ENCODE results near the gene EPOP.
A peak's percentile ranks its signal among the peaks of the same experiment; 100 is the strongest.

Gene EPOP

GRCh38 chr17:38673707-38674013 is 1.1 kb downstream of the EPOP start:
- no peak overlapping the region for H2BK15ac ChIP-seq (ENCODE audit: low read length)
- H2AK5ac ChIP-seq (ENCODE audit: low read depth, low read length) = peak overlapping the region; percentile 78
- no peaks in the 10 kb centered on the region for H3K9me3 ChIP-seq (replicated peaks in 1 of 2; ENCODE audit: control insufficient read depth in 2 of 2, insufficient read depth in 1 of 2, low read depth in 1 of 2, low read length in 2 of 2)
- no peaks in the 10 kb centered on the region for H3K79me1 ChIP-seq (ENCODE audit: low read depth, low read length)
- H3K4me2 ChIP-seq (ENCODE audit: insufficient read depth, low read length, poor library complexity, severe bottlenecking) = peak overlapping the region; percentile 95
- peaks cover 17 to 20% of the 10 kb centered on the region in 2 donors for H3K4me1 ChIP-seq (ENCODE audit: control insufficient read depth in 2 of 2, insufficient read depth in 1 of 2, low read depth in 1 of 2, low read length in 2 of 2)
- H2AFZ ChIP-seq (ENCODE audit: low read length) = peak overlapping the region; percentile 93
- no peak overlapping the region for H4K91ac ChIP-seq (ENCODE audit: low read depth, low read length, poor library complexity)
- H3K23ac ChIP-seq (ENCODE audit: low read depth, low read length, poor library complexity) = peak overlapping the region; percentile 78
- no peak overlapping the region for H2BK12ac ChIP-seq (ENCODE audit: low read length)
- no peak overlapping the region for H2BK5ac ChIP-seq (ENCODE audit: low read length)
- H3K27me3 ChIP-seq (ENCODE audit: control insufficient read depth in 3 of 3, insufficient read depth in 3 of 3, low read depth in 1 of 3, low read length in 3 of 3) = peaks cover 6 to 48% (median 40%) of the 10 kb centered on the region in 3 experiments
- H2BK120ac ChIP-seq (ENCODE audit: low read depth, low read length) = no peak overlapping the region
- DNase-seq (ENCODE audit: low spot score) = no peak
- no peaks in the 10 kb centered on the region for H3K36me3 ChIP-seq (replicated peaks in 1 of 2; ENCODE audit: control insufficient read depth in 2 of 2, insufficient read depth in 2 of 2, low read length in 2 of 2)
- H4K8ac ChIP-seq (ENCODE audit: low read depth, low read length) = no peak overlapping the region
- peak overlapping the region; percentile 96 for H3K18ac ChIP-seq (ENCODE audit: low read length)
- no peak overlapping the region for H3K27ac ChIP-seq (replicated peaks; ENCODE audit: low read length)
- H3K14ac ChIP-seq (ENCODE audit: low read length) = no peak overlapping the region
- no peak overlapping the region for H3K4ac ChIP-seq (ENCODE audit: low read length)
- peak overlapping the region; percentile 96 for H3K9ac ChIP-seq (ENCODE audit: low read depth, low read length, poor library complexity)
- peak overlapping the region; percentile 56 to 91 for H3K4me3 ChIP-seq (ENCODE audit: low read length in 2 of 2)
- no CpG with 5 or more reads among the region's 41 CpGs for WGBS, 2 donors (ENCODE audit: extremely low coverage in 2 of 2, insufficient read length in 2 of 2, insufficient replicate concordance in 1 of 2)

- no peak for DNase-seq (ENCODE audit: low spot score)
- Histone ChIP-seq H3K14ac (ENCODE audit: low read length) (peak overlapping the region; percentile 25), H4K8ac (ENCODE audit: low read depth, low read length) (no peak overlapping the region), H3K9me3 (replicated peaks in 1 of 2; ENCODE audit: control insufficient read depth in 2 of 2, insufficient read depth in 1 of 2, low read depth in 1 of 2, low read length in 2 of 2) (no peaks in the 10 kb centered on the region), H2BK15ac (ENCODE audit: low read length) (peak overlapping the region; percentile 2), H2AFZ (ENCODE audit: low read length) (peak overlapping the region; percentile 93), H3K79me1 (ENCODE audit: low read depth, low read length) (no peaks in the 10 kb centered on the region), H4K91ac (ENCODE audit: low read depth, low read length, poor library complexity) (no peak overlapping the region), H2BK12ac (ENCODE audit: low read length) (no peak overlapping the region), H3K18ac (ENCODE audit: low read length) (peak overlapping the region; percentile 96), H3K4me3 (ENCODE audit: low read length in 2 of 2) (peak overlapping the region; percentile 56 to 91), H3K9ac (ENCODE audit: low read depth, low read length, poor library complexity) (peak overlapping the region; percentile 96), H3K23ac (ENCODE audit: low read depth, low read length, poor library complexity) (peak overlapping the region; percentile 78), H3K36me3 (replicated peaks in 1 of 2; ENCODE audit: control insufficient read depth in 2 of 2, insufficient read depth in 2 of 2, low read length in 2 of 2) (no peaks in the 10 kb centered on the region), H2BK120ac (ENCODE audit: low read depth, low read length) (no peak overlapping the region), H3K4me1 (ENCODE audit: control insufficient read depth in 2 of 2, insufficient read depth in 1 of 2, low read depth in 1 of 2, low read length in 2 of 2) (peaks cover 17 to 20% of the 10 kb centered on the region in 2 donors), H2BK5ac (ENCODE audit: low read length) (no peak overlapping the region), H2AK5ac (ENCODE audit: low read depth, low read length) (peak overlapping the region; percentile 78), H3K27ac (replicated peaks; ENCODE audit: low read length) (no peak overlapping the region), H3K4me2 (ENCODE audit: insufficient read depth, low read length, poor library complexity, severe bottlenecking) (peak overlapping the region; percentile 95), H3K27me3 (ENCODE audit: control insufficient read depth in 3 of 3, insufficient read depth in 3 of 3, low read depth in 1 of 3, low read length in 3 of 3) (peaks cover 6 to 54% (median 47%) of the 10 kb centered on the region in 3 experiments), H3K4ac (ENCODE audit: low read length) (no peak overlapping the region)
- WGBS, 2 donors (ENCODE audit: extremely low coverage in 2 of 2, insufficient read length in 2 of 2, insufficient replicate concordance in 1 of 2) = no CpG with 5 or more reads among the region's 46 CpGs
Measured at GRCh38 chr17:38672788-38673706, 1.7 kb downstream of the EPOP start.

- Histone ChIP-seq H3K9ac (ENCODE audit: low read depth, low read length, poor library complexity) (no peak overlapping the region), H3K79me1 (ENCODE audit: low read depth, low read length) (no peaks in the 10 kb centered on the region), H3K4ac (ENCODE audit: low read length) (no peak overlapping the region), H3K36me3 (replicated peaks in 1 of 2; ENCODE audit: control insufficient read depth in 2 of 2, insufficient read depth in 2 of 2, low read length in 2 of 2) (no peaks in the 10 kb centered on the region), H3K14ac (ENCODE audit: low read length) (no peak overlapping the region), H2BK120ac (ENCODE audit: low read depth, low read length) (no peak overlapping the region), H3K23ac (ENCODE audit: low read depth, low read length, poor library complexity) (no peak overlapping the region), H4K91ac (ENCODE audit: low read depth, low read length, poor library complexity) (no peak overlapping the region), H3K4me2 (ENCODE audit: insufficient read depth, low read length, poor library complexity, severe bottlenecking) (peak overlapping the region; percentile 78), H3K27ac (replicated peaks; ENCODE audit: low read length) (no peak overlapping the region), H3K18ac (ENCODE audit: low read length) (peak overlapping the region; percentile 79), H4K8ac (ENCODE audit: low read depth, low read length) (no peak overlapping the region), H3K27me3 (ENCODE audit: control insufficient read depth in 3 of 3, insufficient read depth in 3 of 3, low read depth in 1 of 3, low read length in 3 of 3) (peaks cover 6 to 56% (median 50%) of the 10 kb centered on the region in 3 experiments), H2AFZ (ENCODE audit: low read length) (peak overlapping the region; percentile 30), H2BK5ac (ENCODE audit: low read length) (no peak overlapping the region), H2BK15ac (ENCODE audit: low read length) (peak overlapping the region; percentile 2), H2BK12ac (ENCODE audit: low read length) (no peak overlapping the region), H3K4me3 (ENCODE audit: low read length in 2 of 2) (peak overlapping the region; percentile 56 to 91), H3K9me3 (replicated peaks in 1 of 2; ENCODE audit: control insufficient read depth in 2 of 2, insufficient read depth in 1 of 2, low read depth in 1 of 2, low read length in 2 of 2) (no peaks in the 10 kb centered on the region), H2AK5ac (ENCODE audit: low read depth, low read length) (no peak overlapping the region), H3K4me1 (ENCODE audit: control insufficient read depth in 2 of 2, insufficient read depth in 1 of 2, low read depth in 1 of 2, low read length in 2 of 2) (peaks cover 17 to 20% of the 10 kb centered on the region in 2 donors)
- DNase-seq (ENCODE audit: low spot score) = no peak
- no CpG with 5 or more reads among the region's 12 CpGs for WGBS, 2 donors (ENCODE audit: extremely low coverage in 2 of 2, insufficient read length in 2 of 2, insufficient replicate concordance in 1 of 2)
Measured at GRCh38 chr17:38671939-38672720, 2.6 kb downstream of the EPOP start.

DNA sequence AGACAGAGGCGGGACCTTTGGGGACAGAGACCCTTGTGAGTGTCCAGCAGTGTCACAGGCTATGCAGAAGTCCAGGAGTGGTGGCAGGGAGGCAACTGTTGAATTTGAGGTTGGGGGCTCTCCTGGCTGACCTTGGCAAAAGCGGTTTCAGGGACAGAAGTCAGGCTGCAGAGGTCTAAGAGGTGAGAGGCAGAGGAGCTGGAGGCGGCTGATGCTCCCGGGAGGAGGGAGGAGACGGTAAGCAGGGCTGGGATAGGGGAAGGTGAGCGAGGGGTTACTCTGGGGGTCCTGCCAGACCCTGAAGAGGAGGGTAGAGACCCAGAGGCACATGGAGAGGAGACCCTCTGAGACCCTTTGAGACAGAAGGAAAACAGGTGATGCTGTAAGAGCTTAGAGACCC is 5.2 kb downstream of the EPOP start:
- Histone ChIP-seq H3K79me1 (ENCODE audit: low read depth, low read length) (no peaks in the 10 kb centered on the region), H2AK5ac (ENCODE audit: low read depth, low read length) (peak overlapping the region; percentile 60), H4K91ac (ENCODE audit: low read depth, low read length, poor library complexity) (no peak overlapping the region), H4K8ac (ENCODE audit: low read depth, low read length) (no peak overlapping the region), H3K9me3 (replicated peaks in 1 of 2; ENCODE audit: control insufficient read depth in 2 of 2, insufficient read depth in 1 of 2, low read depth in 1 of 2, low read length in 2 of 2) (no peaks in the 10 kb centered on the region), H3K4me3 (ENCODE audit: low read length in 2 of 2) (no peak overlapping the region), H3K23ac (ENCODE audit: low read depth, low read length, poor library complexity) (no peak overlapping the region), H3K4me2 (ENCODE audit: insufficient read depth, low read length, poor library complexity, severe bottlenecking) (no peak overlapping the region), H3K14ac (ENCODE audit: low read length) (no peak overlapping the region), H3K4me1 (ENCODE audit: control insufficient read depth in 2 of 2, insufficient read depth in 1 of 2, low read depth in 1 of 2, low read length in 2 of 2) (peaks cover 17 to 20% of the 10 kb centered on the region in 2 donors), H3K27ac (replicated peaks; ENCODE audit: low read length) (no peak overlapping the region), H2BK120ac (ENCODE audit: low read depth, low read length) (no peak overlapping the region), H2AFZ (ENCODE audit: low read length) (no peak overlapping the region), H2BK15ac (ENCODE audit: low read length) (peak overlapping the region; percentile 38), H3K4ac (ENCODE audit: low read length) (no peak overlapping the region), H3K36me3 (replicated peaks in 1 of 2; ENCODE audit: control insufficient read depth in 2 of 2, insufficient read depth in 2 of 2, low read length in 2 of 2) (no peaks in the 10 kb centered on the region), H3K27me3 (ENCODE audit: control insufficient read depth in 3 of 3, insufficient read depth in 3 of 3, low read depth in 1 of 3, low read length in 3 of 3) (peaks cover 6 to 43% (median 42%) of the 10 kb centered on the region in 3 experiments), H3K9ac (ENCODE audit: low read depth, low read length, poor library complexity) (peak overlapping the region; percentile 54), H2BK12ac (ENCODE audit: low read length) (no peak overlapping the region), H2BK5ac (ENCODE audit: low read length) (no peak overlapping the region), H3K18ac (ENCODE audit: low read length) (peak overlapping the region; percentile 67)
- no CpG with 5 or more reads among the region's 6 CpGs for WGBS, 2 donors (ENCODE audit: extremely low coverage in 2 of 2, insufficient read length in 2 of 2, insufficient replicate concordance in 1 of 2)
- no peak for DNase-seq (ENCODE audit: low spot score)
